Activated naive CD4-positive, alpha-beta T cell treated with anti-CD3 and anti-CD28 coated beads, Interleukin-2, amount 50 U/mL, for 72 hours (primary cell): Measurements from ENCODE around the gene SMCHD1. TPM values are rescaled to one million over a fixed set of nuclear protein-coding genes. Genes with fewer than 3 reads are reported as not detected.
"Not testable (repeated sequence)": the region's sequence is repeated elsewhere in the genome, so short reads cannot be mapped to it uniquely, and the experiment has no call there.

Experiments used
- ATAC-seq, 2 donors: fragments of 150-1000 bp; cut with Tn5 transposase; 2 replicates each; pipeline ENCODE4 v1.10.0; 2021; ENCODE audit warnings: mild to moderate bottlenecking in 2 of 2, moderate library complexity in 2 of 2
- DNase-seq, 2 donors: peaks; one replicate each; pipeline ENCODE4 v3.0.0; 2021 to 2022; ENCODE audit warnings: low spot score in 2 of 2
- H3K27ac Mint-ChIP-seq, 2 donors: one replicate each; pipeline ENCODE4 v1.8.0; 2022; ENCODE audit warnings: mild to moderate bottlenecking in 2 of 2, mixed read lengths in 2 of 2
- H3K36me3 Mint-ChIP-seq, 2 donors: one replicate each; pipeline ENCODE4 v1.8.0; 2022; ENCODE audit warnings: mixed read lengths in 2 of 2
- H3K9me3 Mint-ChIP-seq, 2 donors: one replicate each; pipeline ENCODE4 v1.8.0; 2022; ENCODE audit warnings: mixed read lengths in 2 of 2
- total RNA-seq, 2 donors: library from RNA; stranded (reverse); gene quantifications; one replicate each; pipeline ENCODE4 v1.2.3, GENCODE V29; 2022

The SMCHD1 gene
- total RNA-seq, 2 donors from 2014 or later: 112 to 136 TPM

DNA sequence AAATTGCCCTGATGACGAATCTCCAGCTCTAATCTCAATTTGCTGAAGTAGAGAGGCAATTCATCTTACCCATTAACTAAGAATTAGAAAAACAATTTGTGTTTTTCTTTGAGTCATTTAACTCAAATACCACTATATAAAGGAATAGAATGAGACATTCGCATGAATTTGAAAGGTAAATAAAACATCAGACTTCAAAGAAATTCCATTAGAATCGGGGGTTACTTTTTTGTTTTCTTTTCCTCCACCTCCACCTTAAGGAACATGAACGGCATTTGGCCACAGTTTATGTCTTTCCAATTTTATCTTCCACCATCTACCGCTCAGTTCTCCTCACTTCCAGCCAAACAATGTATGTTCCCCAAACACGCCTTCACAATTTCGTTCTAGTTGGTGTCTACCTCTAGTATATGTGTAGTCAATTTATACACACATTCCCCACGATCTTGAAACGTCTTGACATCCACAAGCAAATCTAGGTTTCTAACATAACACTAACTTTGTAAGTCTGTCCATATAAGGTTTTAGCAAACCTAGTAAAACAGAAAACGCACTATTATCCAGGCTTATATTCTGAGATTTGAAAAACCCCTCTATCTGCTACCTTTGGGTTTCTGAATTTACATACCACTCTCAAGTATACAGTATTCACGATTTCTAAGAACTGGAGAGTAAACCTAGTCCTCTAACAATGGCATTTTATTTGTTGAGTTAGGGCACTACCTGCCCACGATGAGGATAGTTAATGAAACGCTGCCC is 1.2 kb upstream of the SMCHD1 start:
- no peak for ATAC-seq
- H3K36me3 Mint-ChIP-seq: peaks cover 22 to 23% of the 10 kb centered on the region in 2 donors
- no peak for DNase-seq
- H3K9me3 Mint-ChIP-seq: no peaks in the 10 kb centered on the region
- H3K27ac Mint-ChIP-seq: peak overlapping the region; percentile 97 to 98

DNA sequence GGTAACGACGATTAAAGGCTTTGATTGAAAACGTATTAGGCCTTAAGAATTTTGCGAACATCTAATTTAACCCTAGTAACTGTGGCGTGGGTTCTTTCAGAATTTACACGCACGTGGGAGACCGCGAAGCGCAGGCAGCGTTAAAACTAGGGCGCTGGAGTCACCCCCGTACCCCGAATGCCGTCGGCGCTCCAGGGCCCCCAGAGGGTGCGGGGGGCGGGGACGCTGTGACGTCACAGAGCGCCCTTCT is 673 bp upstream of the SMCHD1 start:
- peaks cover 25 to 27% of the 10 kb centered on the region in 2 donors for H3K36me3 Mint-ChIP-seq
- H3K27ac Mint-ChIP-seq: peak overlapping the region; percentile 97 to 98
- peak; percentile 11 to 40 for ATAC-seq
- no peaks in the 10 kb centered on the region for H3K9me3 Mint-ChIP-seq
- no peak for DNase-seq

DNA sequence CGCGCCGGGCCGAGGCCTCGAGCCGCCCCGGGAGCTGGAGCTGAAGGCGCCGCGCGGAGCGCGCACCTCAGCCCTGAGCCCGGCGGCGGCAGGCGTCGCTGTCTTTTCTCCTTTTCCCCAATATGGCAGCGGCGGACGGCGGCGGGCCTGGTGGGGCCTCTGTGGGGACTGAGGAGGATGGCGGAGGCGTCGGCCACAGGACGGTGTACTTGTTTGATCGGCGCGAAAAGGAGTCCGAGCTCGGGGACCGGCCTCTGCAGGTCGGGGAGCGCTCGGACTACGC is 369 bp downstream of the SMCHD1 start:
- Mint-ChIP-seq H3K27ac (peak overlapping the region; percentile 85 to 98), H3K36me3 (peaks cover 25 to 30% of the 10 kb centered on the region in 2 donors), H3K9me3 (peaks cover 0 to 2% of the 10 kb centered on the region in 2 donors)
- DNase-seq (no peak), ATAC-seq (peak; percentile 40 to 50)

DNA sequence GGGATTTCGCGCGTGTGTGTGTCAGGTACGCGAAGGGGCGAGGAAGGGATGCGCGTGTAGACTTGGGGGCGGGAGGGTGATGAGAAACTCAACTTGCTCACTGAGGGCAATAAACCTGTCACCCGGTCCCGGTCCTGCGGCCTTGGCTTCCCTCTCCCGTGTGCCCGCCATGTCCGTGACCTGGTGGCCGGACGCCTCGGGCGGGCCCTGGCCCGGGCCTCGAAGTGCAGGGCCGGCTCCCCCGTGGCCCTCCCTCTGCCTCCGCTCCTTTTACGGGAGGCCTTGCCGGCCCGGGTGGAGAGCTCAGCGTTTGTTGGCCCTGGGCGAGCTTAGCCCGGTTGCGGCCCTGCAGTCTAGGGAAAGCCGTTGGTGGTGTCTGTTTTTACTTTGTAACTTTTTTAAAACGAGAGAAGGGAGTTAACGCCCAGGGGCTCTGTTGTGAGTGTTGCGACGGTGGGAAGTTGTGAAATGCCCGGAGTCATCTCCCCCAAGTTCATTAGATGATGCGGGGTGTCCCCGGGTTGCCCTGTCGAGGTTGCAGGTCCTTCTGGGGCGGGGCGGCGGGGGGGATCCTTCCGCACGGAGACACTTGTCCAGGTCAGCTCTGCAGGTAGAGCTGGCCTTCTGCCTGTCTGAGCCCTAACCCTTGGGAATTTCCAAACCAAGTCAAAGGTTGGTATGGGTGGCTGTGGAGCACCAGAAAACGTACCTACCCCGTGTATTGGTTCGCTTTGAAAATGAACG is 883 bp downstream of the SMCHD1 start:
- peak; percentile 55 to 68 for DNase-seq
- peaks cover 25 to 35% of the 10 kb centered on the region in 2 donors for H3K36me3 Mint-ChIP-seq
- ATAC-seq: peak; percentile 18 to 28
- peak overlapping the region; percentile 98 for H3K27ac Mint-ChIP-seq
- H3K9me3 Mint-ChIP-seq: peaks cover 0 to 4% of the 10 kb centered on the region in 2 donors

DNA sequence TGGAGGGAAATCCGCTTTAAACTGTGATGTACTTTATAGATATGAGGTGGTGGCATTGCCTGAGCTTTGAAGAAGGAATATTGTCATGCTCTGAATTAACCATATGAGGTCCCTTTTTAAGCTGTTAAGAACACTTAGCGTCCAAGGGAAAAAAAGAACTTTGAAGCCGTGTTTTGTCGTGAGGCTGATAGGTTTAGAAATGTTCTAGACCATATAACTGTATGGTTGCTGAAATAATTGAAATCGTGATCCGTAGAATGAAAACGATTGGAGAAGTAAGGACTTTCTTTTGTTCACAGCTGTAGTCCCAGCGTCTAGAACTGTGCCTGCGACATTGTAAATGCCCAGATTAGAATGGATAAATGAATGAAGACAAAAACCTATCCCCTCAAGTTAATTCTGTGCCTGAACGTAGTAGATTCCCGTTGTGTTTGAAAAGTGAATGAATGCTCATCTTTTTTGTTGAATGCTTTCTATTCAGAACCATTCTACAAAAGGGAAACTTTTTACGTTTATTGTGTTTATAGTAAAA is 1.5 kb downstream of the SMCHD1 start:
- Mint-ChIP-seq H3K27ac (peak overlapping the region; percentile 98), H3K9me3 (peaks cover 0 to 4% of the 10 kb centered on the region in 2 donors), H3K36me3 (peaks cover 25 to 39% of the 10 kb centered on the region in 2 donors)
- ATAC-seq: no peak
- DNase-seq: no peak

DNA sequence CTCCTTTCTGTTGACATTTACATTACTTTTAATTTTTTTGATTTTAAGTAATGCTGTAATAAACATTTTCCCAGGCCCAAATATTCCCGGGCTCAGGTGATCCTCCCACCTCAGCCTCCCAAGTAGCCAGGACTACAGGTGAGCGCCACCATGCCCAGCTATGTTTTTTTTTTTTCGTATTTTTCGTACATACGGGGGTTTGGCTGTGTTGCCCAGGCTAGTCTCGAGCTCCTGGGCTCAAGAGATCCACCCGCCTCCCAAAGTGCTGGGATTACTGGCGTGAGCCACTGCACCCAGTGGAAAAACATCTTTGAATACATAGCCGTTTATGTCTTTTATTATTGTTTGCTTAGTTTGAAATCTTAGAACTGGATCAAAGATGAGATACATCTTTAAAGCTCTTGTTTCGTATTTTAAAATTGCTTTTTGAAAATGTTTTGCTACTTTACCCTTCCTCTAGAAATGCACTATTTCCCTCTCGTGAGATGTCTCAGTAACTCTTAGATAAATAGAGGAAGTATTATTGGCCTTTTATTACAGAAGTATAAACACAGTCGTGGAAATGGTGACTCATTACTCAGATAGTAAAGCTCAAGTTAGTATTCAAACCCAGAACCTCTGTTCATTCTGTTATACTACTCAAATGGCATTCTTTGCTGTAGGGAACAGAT is 2.4 kb downstream of the SMCHD1 start:
- DNase-seq (no peak), ATAC-seq (no peak)
- Mint-ChIP-seq H3K36me3 (peaks cover 25 to 47% of the 10 kb centered on the region in 2 donors), H3K9me3 (peaks cover 0 to 4% of the 10 kb centered on the region in 2 donors), H3K27ac (peak overlapping the region; percentile 97 to 98)

DNA sequence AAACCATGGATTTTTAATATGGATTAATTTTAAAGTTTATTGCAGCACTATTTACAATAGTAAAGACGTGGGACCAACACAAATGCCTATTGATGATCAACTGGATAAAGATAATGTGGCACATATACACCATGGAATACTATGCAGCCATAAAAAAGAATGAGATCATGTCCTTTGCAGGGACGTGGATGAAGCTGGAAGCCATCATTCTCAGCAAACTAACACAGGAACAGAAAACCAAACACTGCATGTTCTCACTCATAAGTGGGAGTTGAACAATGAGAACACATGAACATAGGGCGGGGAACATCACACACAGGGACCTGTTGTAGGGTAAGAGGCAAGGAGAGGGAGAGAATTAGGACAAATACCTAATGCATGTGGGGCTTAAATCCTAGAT is 5.3 kb downstream of the SMCHD1 start:
- not testable (repeated sequence) for H3K27ac Mint-ChIP-seq, ATAC-seq, H3K9me3 Mint-ChIP-seq, DNase-seq
- H3K36me3 Mint-ChIP-seq: peaks cover 25 to 75% of the 10 kb centered on the region in 2 donors

DNA sequence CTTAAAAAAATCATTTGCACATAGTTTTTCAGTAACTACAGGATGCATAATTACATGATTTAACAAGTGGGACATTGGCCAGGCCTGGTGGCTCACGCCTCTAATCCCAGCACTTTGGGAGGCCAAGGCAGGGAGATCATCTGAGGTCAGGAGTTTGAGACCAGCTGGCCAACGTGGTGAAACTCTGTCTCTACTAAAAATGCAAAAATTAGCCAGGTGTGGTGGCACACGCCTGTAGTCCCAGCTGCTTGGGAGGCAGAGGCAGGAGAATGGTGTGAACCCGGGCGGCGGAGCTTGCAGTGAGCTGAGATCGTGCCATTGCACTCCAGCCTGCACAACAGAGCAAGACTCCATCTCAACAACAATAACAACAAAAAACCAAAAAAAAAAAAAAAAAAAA is 6.8 kb downstream of the SMCHD1 start:
- peaks cover 19 to 70% of the 10 kb centered on the region in 2 donors for H3K36me3 Mint-ChIP-seq
- not testable (repeated sequence) for DNase-seq

DNA sequence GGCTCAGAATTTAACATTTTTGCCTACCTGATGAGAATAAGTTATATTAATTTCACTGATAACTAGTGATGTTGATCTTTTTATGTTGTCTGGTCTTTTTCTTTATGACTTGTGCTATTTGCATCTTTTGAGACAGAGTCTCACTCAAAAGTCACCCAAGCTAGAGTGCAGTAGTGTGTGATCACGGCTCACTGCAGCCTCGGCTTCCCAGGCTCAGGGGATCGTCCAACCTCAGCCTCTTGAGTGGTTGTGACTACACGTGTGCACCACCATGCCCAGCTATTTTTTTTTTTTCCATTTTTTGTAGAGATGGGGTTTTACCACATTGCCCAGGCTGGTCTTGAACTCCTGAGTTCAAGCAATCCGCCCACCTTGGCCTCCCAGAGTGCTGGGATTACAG is 7.5 kb downstream of the SMCHD1 start:
- peak overlapping the region in 1 of 2 donors; percentile 56 for H3K27ac Mint-ChIP-seq
- H3K36me3 Mint-ChIP-seq: peaks cover 15 to 65% of the 10 kb centered on the region in 2 donors
- peaks cover 0 to 4% of the 10 kb centered on the region in 2 donors for H3K9me3 Mint-ChIP-seq
- DNase-seq (no peak), ATAC-seq (peak in 1 of 2 donors; percentile 45)

More for the DNA sequence above, 6.8 kb downstream of the SMCHD1 start:
- ATAC-seq, H3K27ac Mint-ChIP-seq, H3K9me3 Mint-ChIP-seq: not testable (repeated sequence)

DNA sequence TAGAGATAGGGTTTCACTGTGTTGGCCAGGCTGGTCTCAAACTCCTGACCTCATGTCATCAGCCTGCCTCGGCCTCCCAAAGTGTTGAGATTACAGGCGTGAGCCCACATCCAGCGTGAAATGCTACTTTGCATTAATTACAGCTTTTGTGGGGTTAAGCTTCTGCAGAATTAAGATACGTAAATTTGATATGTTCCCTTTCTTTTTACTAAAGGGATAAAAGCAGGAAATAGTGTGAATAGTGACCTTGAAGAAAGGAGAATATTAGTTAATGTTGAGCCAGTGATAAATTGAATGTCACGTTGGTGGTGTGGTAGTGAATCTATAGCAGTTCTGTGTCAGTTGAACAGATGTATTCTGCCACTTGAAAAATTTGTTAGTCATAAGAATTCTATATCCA is 16.9 kb downstream of the SMCHD1 start:
- Mint-ChIP-seq H3K36me3 (peaks cover 31 to 74% of the 10 kb centered on the region in 2 donors), H3K27ac (no peak overlapping the region), H3K9me3 (peaks cover 0 to 10% of the 10 kb centered on the region in 2 donors)
- ATAC-seq (no peak), DNase-seq (no peak)

DNA sequence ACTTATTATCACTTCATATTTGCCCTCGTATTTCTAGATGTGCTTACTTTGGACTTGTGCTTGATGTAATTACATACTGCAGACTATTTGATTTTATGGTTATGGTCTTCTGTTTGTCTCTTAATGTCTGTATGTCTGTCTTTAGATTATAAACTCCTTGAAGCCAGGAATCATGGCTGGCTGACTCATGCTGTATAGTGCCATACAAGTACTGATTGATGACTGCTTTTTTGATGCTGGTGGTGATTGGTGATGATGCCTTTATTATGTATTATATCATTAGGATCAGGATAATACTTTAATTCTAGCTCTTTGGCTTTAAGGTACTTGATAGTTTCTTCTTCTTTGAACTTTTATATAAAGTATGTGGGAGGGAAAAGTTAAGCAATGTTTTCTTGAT is 17.3 kb downstream of the SMCHD1 start:
- peaks cover 0 to 10% of the 10 kb centered on the region in 2 donors for H3K9me3 Mint-ChIP-seq
- H3K27ac Mint-ChIP-seq: no peak overlapping the region
- no peak for ATAC-seq
- peaks cover 34 to 78% of the 10 kb centered on the region in 2 donors for H3K36me3 Mint-ChIP-seq
- no peak for DNase-seq

DNA sequence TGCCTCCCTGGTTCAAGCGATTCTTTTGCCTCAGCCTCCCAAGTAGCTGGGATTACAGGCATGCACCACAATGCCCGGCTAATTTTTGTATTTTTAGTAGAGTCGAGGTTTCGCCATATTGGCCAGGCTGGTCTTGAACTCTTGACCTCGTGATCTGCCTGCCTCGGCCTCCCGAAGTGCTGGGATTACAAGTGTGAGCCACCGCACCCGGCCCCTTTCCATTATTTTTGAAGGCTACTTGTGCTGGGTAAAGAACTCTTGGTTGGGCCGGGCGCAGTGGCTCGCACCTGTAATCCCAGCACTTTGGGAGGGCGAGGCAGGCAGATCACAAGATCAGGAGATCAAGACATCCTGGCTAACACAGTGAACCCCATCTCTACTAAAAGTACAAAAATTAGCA is 23.4 kb downstream of the SMCHD1 start:
- DNase-seq, ATAC-seq, H3K9me3 Mint-ChIP-seq, H3K27ac Mint-ChIP-seq: not testable (repeated sequence)
- H3K36me3 Mint-ChIP-seq: peaks cover 16 to 48% of the 10 kb centered on the region in 2 donors

DNA sequence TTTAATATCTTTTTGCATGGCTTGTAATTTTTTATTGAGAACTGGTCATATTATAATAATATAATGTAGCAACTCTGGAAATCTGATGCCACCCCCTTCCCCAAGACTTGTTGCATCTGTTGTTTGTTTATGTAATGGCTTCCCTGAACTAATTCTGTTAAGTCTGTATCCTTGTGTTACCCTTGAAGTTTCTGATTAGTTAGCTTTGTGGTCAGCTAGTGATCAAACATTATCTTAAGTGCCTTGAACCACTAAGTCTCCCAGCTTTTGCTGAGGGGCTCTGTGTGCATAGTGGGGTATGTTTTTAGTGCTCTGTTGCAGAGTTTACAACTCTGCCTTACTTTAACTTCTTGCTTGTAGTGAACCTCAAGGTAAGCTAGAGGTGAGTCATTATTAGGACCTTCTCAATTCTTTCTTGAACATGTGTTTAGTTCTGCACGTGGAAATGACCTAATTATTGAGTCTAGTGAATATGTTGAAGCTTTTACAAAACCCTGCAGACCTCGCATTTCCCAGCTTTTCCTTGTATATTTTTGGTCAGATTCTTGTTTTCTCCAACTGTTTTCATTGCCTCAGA is 24.8 kb downstream of the SMCHD1 start:
- Mint-ChIP-seq H3K9me3 (no peaks in the 10 kb centered on the region), H3K27ac (peak overlapping the region in 1 of 2 donors; percentile 3), H3K36me3 (peaks cover 16 to 49% of the 10 kb centered on the region in 2 donors)
- ATAC-seq: no peak
- no peak for DNase-seq

DNA sequence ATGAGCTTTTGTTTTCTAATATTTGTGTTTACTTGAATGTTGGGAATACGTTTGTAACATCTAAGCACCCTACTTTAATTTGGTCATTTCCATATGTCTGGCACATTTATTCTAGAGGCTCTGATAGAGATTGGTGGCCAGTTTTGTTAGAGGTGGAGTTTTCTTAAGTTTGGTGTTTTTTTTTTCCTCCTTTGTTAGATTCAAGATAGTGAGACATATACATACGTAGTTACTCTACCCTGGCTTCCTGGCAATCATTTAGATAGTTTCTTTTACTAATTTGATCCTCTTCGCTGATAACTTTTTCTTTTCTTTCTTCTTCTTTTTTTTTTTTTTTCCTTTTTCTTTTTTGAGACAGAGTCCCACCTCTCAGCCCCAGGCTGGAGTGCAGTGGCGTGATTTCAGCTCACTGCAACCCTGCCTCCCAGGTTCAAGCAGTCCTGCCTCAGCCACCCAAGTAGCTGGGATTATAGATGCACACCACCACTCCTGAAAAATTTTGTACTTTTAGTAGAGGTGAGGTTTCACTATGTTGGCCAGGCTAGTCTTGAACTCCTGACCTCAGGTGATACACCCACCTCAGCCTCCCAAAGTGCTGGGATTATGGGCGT is 26.6 kb downstream of the SMCHD1 start:
- Mint-ChIP-seq H3K27ac (peak overlapping the region; percentile 32 to 88), H3K9me3 (peaks cover 0 to 17% of the 10 kb centered on the region in 2 donors), H3K36me3 (peaks cover 32 to 60% of the 10 kb centered on the region in 2 donors)
- no peak for DNase-seq
- ATAC-seq: peak; percentile 37 to 80

DNA sequence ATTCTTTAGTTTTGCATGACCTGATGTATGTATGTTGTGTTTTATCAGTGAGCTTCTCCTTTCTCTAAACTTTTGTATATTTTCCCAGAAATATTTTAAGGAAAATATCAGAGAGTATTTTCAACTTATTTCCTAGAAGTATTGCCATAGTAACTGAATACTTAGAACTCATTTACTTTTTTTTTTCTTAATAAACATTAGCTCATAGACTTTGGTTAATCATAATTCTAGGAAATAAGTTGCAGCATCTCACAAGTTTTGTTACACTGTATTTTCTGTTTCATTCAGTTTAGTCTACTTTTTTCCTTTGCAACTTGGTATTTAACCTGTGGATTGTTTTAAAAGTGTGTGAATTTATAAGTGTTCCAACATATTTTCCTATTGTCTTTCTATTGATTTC is 27.5 kb downstream of the SMCHD1 start:
- Mint-ChIP-seq H3K9me3 (peaks cover 0 to 23% of the 10 kb centered on the region in 2 donors), H3K36me3 (peaks cover 37 to 60% of the 10 kb centered on the region in 2 donors), H3K27ac (peak overlapping the region in 1 of 2 donors; percentile 11)
- no peak for DNase-seq
- no peak for ATAC-seq

DNA sequence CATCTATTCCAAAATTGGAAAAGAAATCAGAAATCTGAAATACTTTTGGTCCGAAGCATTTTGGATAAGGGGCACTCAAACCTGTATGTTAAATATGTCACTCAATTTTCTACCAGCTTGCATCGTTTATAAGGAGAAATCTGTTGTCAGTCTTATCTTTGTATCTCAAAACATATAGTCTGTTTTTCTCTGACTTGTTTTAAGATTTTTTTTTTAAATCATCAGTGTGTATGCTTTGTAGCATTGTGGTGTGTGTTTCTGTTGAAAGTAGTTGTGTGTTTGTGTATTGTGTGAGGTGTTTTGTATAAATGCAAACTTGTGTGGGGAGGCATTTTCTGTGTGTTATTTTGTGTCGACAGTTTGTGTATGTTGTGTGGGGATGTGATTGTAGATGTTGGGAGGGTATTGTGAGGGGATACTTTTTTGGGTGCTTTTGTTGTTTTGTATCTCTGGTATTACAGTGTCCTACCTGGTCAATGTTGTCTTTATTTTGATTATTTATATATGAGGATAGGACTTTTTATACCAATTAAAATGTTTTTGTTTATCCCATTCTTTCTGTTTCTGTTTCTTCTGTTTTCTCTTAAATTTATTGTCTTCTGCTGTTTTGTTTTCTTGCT is 30.9 kb downstream of the SMCHD1 start:
- ATAC-seq: no peak
- Mint-ChIP-seq H3K36me3 (peaks cover 32 to 57% of the 10 kb centered on the region in 2 donors), H3K27ac (peak overlapping the region in 1 of 2 donors; percentile 15), H3K9me3 (peaks cover 0 to 23% of the 10 kb centered on the region in 2 donors)
- no peak for DNase-seq
